Right renal cortex interstitium (tissue), 3 donors: ENCODE data around the gene BRSK2. TPM values are rescaled to one million over a fixed set of nuclear protein-coding genes. Genes with fewer than 3 reads are reported as not detected.

Experiments used
- DNase-seq, 3 donors: peaks; one replicate each; pipeline ENCODE4 v3.0.0-alpha.2; 2013; ENCODE audit warnings: low read depth in 3 of 3, low spot score in 2 of 3
- polyA plus RNA-seq, 3 donors: library from polyadenylated mRNA; unstranded; fragments of 120-200 nt; gene quantifications; one replicate each; pipeline ENCODE4 v1.2.1, GENCODE V29; 2013; ENCODE audit not compliant: insufficient read length in 3 of 3

Gene BRSK2
- polyA plus RNA-seq, 3 donors = 0.25 to 0.64 (median 0.49) TPM

DNA sequence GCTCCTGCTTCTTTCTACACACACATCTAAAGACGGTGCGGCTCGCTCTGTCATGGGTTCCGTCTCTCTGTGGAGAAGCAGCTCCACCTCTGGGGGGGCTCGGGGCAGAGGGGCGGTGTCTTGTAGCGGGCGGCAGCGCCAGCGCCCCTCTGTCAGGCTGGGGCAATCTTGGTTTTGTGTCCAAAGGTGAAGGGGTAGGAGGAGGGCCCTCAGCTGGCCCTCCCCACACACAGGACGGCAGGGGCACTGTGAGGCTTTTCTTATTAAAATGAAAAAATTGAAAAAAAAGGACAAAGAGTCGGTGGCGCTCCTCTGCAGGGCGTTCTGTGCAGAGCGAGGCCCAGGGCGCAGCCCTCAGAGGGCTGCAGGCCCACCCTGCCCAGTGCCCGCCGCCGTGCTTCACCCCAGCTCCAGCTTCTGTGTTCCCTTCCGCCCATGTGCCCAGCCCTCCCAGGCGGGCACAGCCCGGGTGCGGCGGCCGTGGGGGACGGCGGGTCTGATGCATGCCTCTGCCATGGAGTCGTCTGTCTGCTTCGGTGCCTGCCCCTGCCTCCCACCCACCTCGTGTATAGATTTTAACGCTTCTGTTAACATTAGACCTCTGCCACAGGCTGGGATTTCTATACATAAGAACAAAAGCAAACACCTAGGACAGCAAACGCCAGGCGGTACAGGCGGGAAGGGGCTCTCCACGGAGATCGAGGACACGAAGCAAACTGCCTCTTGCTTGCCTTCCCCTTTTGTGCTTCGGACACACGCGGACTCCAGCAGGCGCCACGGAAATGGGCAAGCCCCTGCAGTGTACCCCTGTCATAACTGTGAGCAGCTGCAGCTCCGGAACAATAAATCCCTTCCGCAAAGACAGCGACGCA, 72.3 kb downstream of the BRSK2 start:
- DNase-seq = no peak

DNA sequence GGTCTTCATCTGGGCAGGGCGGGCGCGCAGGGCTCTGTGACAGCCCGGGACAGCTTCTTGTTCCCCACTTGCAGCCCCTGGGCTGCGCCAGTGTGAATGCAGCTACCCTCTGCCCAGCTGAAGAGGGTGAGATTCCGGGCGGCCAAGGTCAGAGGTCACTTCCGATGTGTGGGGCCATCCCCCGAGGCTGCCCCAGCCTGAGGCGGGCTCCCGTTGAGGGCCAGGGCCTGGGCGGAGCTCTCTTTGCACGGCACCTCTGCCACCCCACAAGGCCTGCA, 72.9 kb downstream of the BRSK2 start:
- no peak for DNase-seq

DNA sequence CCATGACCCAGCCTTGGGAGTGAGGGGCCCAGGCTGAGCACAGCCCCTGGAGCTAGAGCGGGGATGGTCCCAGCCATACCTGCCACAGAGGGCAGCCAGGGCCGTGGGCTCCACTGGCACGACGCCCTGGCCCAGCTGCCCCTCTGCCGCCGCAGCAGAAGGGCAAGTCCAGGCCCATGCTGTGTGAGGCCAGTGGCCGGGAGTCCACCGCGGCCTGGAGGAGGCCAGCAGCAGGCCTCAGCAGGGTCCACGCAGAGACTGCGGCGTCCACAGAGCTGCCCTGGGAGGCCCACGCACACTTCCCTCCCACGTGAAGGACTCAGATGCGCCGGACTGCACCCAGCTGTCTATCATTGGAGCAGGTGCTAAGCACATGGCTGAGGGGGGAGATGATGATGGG, 73.3 kb downstream of the BRSK2 start:
- DNase-seq = no peak

GRCh38 chr11:1466784-1467183, 77.0 kb downstream of the BRSK2 start:
- no peak for DNase-seq

GRCh38 chr11:1467270-1467669, 77.5 kb downstream of the BRSK2 start:
- DNase-seq = no peak

DNA sequence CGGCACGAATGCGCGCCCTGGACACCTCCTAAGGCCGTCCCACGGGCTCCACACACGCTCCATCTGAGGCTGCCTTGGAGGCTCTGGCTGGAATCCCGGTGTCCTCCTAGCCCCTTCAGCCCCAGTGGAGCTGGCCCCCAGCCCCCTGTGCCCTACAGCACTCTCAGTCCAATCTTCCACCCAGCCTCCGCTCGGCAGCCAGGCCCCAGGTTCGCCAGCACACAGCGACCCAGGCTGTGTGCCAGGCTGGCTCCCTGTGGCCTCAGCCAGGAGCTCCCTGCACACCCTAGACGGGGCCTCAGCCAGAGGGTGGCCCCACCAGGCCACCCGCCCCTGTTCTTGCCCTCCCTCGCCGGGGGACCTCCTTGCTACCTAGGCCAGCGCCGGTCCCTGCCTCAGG, 78.3 kb downstream of the BRSK2 start:
- DNase-seq = no peak

DNA sequence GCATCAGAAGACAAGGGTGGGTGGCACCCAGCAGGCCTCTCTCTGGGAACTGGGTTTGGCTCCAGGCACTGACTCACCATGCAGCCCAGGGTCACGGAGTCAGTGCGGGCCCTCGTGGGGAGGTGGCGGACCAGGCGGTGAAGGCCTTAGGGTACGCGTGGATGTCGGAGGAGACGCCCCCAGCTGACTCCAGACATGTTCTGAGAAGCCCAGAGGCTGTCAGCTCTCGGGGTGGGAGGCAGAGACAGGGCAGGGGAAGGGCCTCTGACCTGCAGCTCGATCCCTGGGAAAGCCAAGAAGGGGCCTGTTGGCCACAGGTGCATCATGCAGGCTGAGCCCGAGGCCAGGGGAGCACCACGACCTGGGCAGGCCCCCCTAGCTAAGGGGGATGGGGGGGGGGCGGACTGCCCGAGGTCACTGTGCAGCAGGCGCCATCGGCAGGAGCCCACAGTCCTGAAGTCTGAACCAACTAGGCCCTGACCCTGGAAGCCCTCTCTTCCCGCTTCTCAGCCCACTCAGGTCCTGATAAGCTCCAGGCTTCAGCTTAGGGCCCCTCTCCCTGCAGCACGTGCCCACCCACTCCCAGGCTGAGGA, 78.8 kb downstream of the BRSK2 start:
- DNase-seq = no peak

GRCh38 chr11:1469287-1469910, 79.7 kb downstream of the BRSK2 start:
- DNase-seq = no peak

GRCh38 chr11:1469911-1470680, 80.4 kb downstream of the BRSK2 start:
- DNase-seq = no peak

DNA sequence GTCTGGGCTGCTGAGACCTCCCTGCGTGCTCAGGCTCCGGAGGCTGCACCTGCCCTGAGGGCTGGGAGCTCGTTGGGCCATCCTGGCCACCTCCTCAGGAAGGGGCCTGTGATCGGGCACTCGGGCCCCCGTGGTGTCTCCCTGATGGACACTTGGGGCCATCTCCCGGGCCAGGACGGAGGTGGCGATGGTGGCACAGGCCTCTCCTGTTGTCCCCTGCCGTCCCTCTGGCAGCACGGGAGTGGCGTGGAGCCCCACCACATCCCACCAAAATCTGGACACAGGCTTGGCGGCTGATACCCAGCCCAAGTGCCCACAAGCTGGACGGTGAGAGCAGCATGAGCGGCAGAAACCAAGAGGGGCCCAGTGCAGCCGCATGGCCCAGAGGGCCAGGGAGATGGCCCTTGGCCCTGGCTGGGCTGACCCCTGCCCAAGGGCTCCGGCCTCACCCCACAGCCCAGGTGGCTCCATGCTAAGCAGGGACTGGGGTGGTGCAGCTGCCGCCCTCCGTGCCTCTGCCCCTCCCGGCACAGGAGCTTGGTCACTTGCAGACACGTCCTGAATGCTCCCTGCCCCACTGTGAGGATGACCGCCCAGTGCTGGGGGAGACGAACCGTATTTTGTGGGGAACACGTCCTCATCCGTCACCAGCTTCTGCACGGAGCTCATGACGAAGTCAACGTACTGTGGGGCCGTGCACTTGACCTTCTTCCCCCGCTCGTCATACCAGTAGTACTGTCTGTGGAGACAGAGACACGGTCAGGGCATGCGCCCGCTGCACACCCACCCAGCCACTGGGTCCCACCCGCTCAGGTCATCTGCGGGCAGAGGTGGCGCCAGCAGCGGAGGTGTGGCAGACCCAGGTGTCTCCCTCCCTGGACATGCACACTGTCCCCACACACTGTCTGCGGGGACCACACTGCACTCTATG, 81.2 kb downstream of the BRSK2 start:
- DNase-seq = no peak

DNA sequence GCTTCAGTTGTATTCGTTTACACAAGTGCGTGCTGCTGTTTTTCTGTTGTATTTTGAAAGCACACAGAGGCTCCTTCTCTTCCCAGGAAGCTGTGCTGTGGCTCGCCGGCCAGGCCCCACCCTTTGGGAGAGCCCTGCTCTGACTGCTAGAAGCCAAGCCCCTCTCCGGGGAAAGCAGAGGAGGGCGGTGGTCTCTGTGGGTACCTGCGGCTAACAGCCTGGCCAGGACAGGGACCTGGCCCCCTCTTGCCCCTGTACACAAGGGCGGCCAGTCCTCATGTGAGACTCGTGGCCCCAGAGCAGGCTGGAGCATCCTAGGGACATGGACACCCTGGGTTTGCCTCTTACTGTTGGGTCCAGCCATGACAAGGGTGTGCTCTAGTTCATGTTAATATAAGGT, 82.0 kb downstream of the BRSK2 start:
- no peak for DNase-seq

DNA sequence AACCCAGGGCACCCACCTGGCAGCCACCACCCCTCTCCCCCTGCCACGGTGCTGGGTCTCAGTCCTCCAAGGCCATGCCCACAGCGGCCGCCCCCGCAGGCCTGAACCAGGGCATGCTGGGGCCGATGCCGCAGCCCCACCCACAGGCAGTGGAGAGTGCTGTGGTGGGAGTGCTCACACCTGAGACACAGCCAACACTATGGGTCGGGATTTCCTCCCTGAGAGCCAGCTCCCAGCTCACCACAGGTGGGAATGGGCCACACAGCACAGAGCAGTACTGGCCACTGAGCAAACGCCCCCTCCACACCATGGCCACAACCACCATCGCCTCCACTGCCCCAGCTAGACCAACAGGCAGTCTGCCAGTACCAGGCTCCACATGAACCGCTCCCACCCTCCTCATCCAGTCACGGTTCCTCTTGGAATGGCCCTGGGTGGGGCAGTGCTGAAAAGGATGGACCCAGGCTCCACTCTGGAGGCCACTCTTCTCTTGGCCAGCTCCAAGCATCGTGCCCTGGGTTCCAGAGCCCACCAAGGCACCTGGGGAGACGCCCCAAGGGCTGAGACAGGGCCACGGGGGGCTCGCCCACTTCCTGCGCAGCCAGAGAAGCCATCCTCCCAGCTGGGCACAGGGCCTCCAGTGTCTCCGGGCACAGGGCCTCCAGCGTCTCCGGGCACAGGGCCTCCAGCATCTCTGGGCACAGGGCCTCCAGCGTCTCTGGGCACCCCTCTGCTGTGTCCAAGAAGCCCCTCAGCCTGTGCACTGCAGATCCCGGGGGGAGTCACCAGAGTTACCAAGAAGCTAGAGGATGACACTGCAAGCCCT, 82.7 kb downstream of the BRSK2 start:
- no peak for DNase-seq

- no peak for DNase-seq
Observed at GRCh38 chr11:1473011-1473628, 83.4 kb downstream of the BRSK2 start.

DNA sequence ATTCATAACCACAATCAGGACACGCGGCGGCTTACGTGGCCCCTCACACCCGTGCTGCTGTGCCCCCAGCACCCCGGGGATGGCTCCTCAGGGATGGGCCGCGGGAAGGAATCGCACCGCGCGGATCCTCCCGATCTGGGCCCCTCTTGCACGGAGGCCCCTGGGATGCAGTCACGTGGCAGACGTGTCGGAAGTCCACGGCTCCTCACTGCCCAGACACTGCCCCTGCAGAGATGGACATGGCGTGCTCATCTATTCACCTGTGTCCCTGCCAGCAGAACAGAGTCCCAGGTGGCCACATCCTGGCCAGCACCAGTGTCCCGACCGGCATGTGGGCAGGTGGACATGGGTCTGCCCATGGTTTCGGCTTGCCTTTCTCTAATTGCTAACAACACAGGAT, 84.1 kb downstream of the BRSK2 start:
- DNase-seq = no peak

DNA sequence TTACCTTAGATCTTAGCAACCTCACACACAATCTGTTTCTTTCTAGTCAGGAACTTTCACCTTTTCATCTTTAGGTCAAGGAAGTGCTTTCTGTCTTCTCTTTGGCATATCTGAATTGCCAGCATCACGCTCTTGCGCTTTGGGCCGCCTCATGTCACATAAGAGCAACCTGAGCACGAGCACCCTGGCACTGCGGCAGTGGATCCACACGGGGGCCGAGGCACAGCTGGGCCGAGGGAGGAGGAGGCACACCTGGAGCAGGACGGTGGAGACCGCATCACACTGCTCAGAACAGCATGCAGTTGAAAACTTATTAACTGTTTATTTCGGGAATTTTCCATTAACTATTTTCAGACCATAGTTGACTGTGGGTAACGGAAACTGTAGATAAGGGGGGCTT, 86.1 kb downstream of the BRSK2 start:
- DNase-seq = no peak

DNA sequence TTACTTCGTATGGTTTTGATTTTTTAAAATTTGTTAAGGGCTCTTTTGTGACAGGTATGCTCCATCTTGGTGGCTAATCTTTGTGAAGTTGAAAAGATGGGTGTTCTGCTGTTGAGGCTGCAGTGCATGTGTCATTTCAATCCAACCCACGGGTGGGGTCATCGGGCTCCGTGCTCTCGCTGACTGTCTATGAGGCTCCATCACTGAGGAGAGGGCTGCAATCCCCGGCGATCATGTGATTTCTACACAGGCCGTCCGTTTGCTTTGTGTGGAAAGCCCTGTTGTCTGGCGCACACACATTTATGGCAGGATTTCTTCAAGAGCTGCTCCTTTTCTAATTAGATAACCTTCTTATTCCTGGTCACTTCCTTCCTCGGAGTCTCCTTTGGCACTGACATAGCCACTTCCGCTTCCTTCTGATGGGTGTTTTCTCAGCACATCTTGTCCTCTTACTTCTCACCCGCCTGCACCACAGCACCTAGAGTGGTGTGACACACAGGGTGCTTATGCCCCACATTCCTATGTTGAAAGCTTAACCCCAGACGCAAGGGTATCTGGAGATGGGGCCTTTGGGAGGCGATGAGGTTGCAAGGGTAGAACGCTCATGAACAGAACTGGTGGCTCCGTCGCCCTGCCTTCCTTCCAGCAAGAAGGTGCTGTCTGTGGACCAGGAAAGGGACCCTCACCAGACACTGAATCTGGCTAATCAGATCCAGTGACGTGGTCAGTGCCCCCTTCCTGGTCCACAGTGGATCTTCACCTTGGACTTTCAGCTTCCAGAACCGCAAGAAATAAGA, 87.4 kb downstream of the BRSK2 start:
- no peak for DNase-seq

- DNase-seq = no peak
Observed at GRCh38 chr11:1478011-1478410, 88.3 kb downstream of the BRSK2 start.

GRCh38 chr11:1478544-1478943, 88.8 kb downstream of the BRSK2 start:
- DNase-seq = no peak
